HPDE6-E6E7 (cell line): ENCODE results near the gene BNC2.

Experiments used
- DNase-seq: peaks from one replicate; pipeline ENCODE4 v3.0.0; 2011; ENCODE audit warnings: missing footprints; ENCODE audit errors: extremely low spot score

BNC2 gene

GRCh38 chr9:16718296-16718695 is 152.2 kb downstream of the BNC2 start:
- DNase-seq, result no peak

- DNase-seq, result no peak
These were observed 153.9 kb downstream of the BNC2 start for GRCh38 chr9:16716601-16717000.

- DNase-seq, result no peak
These were observed 155.1 kb downstream of the BNC2 start for GRCh38 chr9:16715404-16715803.

GRCh38 chr9:16712787-16713186 is 157.7 kb downstream of the BNC2 start:
- no peak for DNase-seq

- DNase-seq, result no peak
These were observed 159.6 kb downstream of the BNC2 start for GRCh38 chr9:16710888-16711287.

- no peak for DNase-seq
These were observed 160.5 kb downstream of the BNC2 start for GRCh38 chr9:16709924-16710323.

- DNase-seq, result no peak
These were observed 161.6 kb downstream of the BNC2 start for GRCh38 chr9:16708656-16709435.

- DNase-seq, result peak; percentile 28
These were observed 165.3 kb downstream of the BNC2 start for GRCh38 chr9:16705111-16705604.

GRCh38 chr9:16704116-16705110 is 166.1 kb downstream of the BNC2 start:
- no peak for DNase-seq

- DNase-seq, result no peak
These were observed 169.1 kb downstream of the BNC2 start for GRCh38 chr9:16701347-16701746.

- DNase-seq, result no peak
These were observed 176.9 kb downstream of the BNC2 start for GRCh38 chr9:16693616-16694015.

- DNase-seq, result no peak
These were observed 179.8 kb downstream of the BNC2 start for GRCh38 chr9:16690628-16691027.

- no peak for DNase-seq
These were observed 180.3 kb downstream of the BNC2 start for GRCh38 chr9:16690205-16690604.

- no peak for DNase-seq
These were observed 181.0 kb downstream of the BNC2 start for GRCh38 chr9:16689351-16689938.

GRCh38 chr9:16688814-16689213 is 181.7 kb downstream of the BNC2 start:
- DNase-seq, result no peak

- DNase-seq, result no peak
These were observed 182.6 kb downstream of the BNC2 start for GRCh38 chr9:16687678-16688369.

GRCh38 chr9:16683326-16683725 is 187.1 kb downstream of the BNC2 start:
- DNase-seq, result no peak

- DNase-seq, result no peak
These were observed 188.2 kb downstream of the BNC2 start for GRCh38 chr9:16682273-16682672.

GRCh38 chr9:16681652-16681987 is 188.8 kb downstream of the BNC2 start:
- DNase-seq, result no peak

GRCh38 chr9:16680975-16681651 is 189.4 kb downstream of the BNC2 start:
- no peak for DNase-seq

- DNase-seq, result no peak
These were observed 189.9 kb downstream of the BNC2 start for GRCh38 chr9:16680541-16680940.
